HG03520 (cell line): ENCODE results near the gene CPB2.

Experiments used
- ATAC-seq: cut with Tn5 transposase; IDR thresholded peaks from one replicate; pipeline ENCODE4 v1.9.1; 2021; ENCODE audit warnings: mild to moderate bottlenecking, moderate library complexity; ENCODE audit not compliant: unreplicated experiment

CPB2 gene

GRCh38 chr13:46104868-46105267, at the start of gene CPB2:
Gene CPB2 (minus strand): TSS chr13:46105033. CDS start chr13:46105009, 24 bp downstream.
- no peak for ATAC-seq

GRCh38 chr13:46154136-46154801, 49.4 kb upstream of the CPB2 start:
- no peak for ATAC-seq

DNA sequence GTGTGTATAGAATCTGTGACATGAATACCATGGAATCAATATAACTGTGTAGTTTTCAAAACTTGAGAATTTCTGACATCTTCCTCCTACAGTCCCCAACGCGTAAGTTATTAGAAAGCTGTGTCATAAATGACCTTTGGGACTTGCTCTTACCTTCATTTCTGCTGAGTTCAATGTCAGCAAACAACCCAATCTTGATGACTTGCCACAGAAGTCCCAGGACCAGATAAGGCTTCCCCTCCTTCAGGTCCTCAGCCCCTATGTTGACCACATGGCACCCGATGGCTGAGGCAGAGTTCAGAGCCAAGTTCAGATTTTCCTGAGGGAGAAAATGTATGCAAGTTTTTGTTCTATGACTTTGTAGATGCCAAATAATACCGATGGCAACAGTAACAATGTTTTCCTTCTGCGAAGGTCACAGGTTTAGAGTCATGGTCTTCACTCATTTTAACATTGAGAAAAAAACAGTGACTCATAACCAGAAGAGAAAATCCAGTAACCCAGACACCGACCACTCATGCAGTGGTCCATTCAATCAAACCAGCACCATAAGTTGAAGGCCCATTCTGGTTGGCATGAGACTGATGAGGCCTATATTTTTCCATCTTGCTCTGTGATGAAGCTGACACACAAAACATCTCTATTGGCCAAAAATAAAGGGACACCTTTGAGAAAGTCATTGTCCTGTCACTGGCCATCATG, 47.9 kb upstream of the CPB2 start:
- ATAC-seq: no peak

DNA sequence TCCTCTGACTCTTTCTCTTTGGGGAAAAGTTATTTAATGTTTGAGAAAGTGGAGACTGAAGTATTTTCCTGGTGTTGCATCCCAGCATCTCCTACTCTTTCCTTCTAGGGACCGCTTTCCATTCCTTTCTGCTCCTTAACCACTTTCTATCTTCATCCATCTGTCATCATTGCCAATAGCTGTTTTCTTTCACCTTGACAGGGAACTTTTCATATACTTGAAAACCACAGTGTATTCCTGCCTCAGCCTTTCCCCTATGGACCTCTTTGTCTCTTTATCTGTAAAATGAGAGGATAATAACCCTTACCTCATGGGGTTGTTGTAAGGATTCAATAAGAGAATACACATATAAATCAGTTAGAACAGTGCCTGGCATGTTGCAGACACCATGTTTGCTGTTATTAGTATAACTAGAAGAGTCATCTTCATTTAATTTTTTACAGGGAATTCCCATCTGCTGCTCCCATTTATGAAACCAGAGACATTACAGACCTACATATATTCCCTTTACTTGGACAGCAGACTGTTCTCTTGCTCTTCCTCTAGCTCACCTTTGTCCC, 45.4 kb upstream of the CPB2 start:
- ATAC-seq: no peak

DNA sequence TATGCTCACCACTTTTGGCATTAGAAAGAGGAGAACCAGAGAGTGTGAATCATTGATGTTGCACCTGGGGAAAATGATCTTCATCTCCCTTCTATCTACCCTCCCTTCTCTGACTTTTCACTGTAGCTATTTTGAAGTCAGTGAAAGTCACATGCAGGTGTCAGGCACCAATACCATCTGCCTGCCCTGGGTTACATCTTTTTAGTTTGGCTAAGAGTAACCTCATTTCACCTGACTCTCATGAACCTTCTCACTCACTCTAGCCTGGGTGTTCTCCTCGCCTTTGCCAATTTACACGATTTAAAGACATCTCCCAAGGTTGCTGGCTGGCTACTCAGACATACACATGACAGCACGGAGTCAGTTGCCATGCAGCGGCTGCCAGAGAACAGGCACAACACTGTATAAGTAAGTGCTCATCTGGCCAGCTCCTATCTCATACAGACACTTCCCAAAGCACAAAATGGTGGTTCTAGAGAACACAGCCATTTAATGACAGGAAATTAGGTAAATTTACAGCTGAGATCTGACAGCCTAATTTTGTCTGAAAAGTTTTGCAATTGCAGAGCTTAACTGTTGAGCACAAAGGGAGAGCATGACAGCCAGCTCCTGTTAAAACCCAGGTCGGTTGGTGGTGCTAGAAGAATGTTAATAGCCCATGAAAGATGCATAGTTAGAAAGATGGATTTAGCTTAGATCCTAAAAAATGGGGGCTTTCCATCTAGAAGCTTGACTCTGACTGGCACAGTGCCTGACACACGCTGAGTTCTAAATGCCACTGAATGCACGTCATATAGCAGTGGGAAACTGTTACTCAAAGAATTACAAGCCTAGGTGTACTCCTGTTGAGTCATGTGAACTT, 44.7 kb upstream of the CPB2 start:
- ATAC-seq: no peak

DNA sequence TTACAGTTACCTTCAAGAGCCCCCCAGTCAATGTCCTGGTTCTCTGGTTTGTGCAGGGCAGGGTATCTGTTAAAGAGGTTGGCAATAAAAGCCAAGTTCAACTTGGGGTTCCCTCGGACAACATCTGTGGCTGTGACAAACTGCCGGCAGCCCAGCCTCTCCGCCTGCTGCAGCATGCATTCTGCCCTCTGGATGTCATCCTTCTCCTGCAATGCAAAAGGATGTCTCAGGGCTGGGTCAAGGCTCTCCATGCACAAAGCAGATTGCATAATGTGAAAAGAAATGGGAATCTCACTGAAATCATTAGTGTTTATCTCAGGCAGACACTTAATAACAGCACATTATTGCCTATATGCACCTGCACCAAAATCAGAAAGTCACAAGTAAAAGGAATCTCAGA, 42.1 kb upstream of the CPB2 start:
- no peak for ATAC-seq

DNA sequence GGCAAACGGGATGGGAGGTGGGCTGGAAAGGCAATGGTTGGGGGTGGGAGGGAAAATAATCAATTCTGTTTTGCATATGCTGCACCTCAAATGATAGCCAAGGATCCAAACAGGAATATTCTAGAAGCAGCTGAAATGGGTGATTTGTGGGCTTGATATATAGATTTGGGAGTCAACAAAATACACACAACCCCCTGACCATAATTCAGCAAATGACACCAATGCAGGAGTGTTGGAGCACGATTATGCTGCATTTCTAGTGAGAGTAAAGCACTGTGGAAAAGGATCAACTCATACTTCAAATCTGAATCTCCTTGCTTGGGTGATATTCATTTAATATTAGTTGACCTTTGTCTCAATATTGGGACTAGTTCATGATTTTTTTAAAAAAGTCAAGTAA, 41.1 kb upstream of the CPB2 start:
- no peak for ATAC-seq

DNA sequence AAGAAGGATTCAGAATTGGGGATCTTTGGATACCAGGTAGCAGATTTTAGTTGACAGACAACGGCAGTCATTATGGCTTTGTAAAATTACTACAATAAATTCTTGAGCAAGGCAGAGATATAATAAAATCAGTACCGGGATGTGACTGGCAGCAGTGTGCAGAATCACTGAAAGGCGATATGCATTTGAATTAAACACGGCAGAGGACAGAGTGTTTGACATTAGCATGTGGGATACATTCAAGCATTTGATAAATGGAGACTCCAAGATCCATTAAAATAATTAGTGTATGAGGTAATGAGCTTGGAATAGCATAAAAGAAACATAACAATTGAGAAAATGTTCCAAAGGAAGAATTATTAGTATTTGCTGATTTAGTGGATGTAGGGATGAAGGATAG, 40.3 kb upstream of the CPB2 start:
- ATAC-seq: no peak

DNA sequence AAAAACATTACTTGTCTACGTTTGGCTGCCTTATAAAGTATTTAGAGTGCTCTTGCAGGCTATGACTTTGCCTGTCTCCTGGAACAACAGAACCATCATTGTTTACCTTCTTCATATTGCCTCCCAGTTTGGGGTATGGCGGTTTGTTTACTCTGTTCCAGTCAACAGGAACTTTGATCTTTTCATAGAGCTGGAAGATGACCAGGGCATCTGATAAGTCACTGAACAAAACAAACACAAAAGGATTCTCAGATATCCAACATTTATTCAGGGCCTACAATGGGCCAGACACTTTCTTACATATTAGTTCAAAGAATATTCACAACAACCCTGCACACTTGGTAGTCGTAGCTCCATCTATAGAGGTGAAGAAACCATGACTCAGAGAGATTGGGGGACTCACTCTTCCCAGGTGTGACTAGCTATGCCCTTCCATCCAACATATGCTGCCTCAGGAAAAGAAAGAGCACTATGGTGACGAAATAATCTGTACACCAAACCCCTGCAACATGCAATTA, 38.4 kb upstream of the CPB2 start:
- ATAC-seq: no peak

- ATAC-seq: no peak
Measured at GRCh38 chr13:46142776-46143175, 37.9 kb upstream of the CPB2 start.

GRCh38 chr13:46140044-46140443, 35.2 kb upstream of the CPB2 start:
- no peak for ATAC-seq

- no peak for ATAC-seq
Measured at GRCh38 chr13:46137627-46138317, 32.9 kb upstream of the CPB2 start.

DNA sequence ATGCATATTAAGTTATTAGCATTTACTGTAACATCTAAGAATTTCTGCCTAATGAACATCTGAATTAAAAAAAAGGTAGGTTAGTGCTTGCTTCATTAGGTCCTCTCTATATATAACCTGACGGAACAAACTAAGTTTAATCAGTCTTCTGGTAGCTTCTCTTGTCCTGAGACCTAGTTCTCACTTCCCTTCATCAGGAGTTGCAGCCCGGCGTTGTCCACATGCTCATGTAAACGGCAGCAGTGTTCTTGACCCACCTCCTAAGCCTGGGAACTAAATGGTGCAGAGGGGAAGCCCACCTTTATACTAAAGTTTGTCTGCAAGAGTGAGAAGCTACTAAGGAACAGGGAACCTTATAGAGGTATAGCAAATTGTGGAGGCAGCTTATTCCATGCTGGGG, 31.9 kb upstream of the CPB2 start:
- no peak for ATAC-seq

- no peak for ATAC-seq
Measured at GRCh38 chr13:46134961-46135522, 30.2 kb upstream of the CPB2 start.

DNA sequence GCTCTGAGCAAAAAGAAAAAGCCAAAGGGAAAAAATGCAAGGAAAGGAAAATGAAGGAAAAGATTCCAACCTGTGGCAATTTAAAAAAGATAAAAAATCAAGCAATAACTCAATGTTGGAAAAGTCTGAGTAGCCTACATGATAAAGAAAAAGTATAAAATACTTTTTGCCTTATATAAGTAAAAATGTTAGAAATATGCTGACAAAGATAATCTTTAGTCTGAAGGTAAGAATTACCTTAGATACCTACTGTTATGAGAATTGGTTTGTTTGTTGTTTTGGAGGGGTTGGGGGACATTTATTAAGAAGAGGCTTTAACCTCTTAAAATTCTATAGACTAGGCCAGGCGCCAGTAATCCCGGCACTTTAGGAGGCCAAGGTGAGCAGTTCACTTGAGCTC, 29.7 kb upstream of the CPB2 start:
- no peak for ATAC-seq

- ATAC-seq: no peak
Measured at GRCh38 chr13:46132109-46132508, 27.3 kb upstream of the CPB2 start.

DNA sequence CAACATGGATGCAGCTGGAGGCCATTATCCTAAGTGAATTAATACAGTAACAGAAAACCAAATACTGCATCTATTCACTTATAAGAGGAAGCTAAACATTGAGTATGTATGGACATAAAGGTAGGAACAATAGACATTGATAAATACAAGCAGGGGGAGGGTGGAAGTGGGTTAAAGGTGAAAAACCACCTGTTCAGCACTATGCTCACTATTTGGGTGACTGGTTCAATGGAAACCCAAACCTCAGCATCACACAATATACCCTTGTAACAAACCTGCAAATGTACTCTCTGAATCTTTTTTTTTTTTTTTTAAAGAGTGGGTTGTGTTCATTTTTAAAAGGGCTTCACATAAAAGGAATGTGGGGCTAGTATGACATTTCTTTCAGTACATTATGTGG, 26.9 kb upstream of the CPB2 start:
- ATAC-seq: no peak

GRCh38 chr13:46129955-46130618, 25.3 kb upstream of the CPB2 start:
- no peak for ATAC-seq

DNA sequence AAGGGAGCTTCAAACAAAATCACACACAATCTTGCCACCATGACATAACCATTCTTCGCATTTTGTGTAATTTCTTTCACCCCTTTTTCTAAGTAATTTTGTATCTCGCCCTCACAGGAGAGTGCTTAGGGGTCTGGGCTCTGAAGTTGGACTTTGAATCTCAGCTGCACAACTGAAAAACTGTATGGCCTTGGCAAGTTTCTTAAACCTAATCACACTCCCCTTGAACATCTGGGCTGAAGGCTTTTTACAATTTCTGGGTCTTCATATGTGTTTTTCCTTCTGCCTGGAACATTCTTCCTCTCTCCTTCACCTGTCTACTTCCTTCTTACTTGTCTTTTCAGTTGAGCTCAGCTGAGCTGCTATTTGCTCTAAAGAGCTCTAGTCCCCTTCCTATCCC, 24.3 kb upstream of the CPB2 start:
- no peak for ATAC-seq
